Neutrophil (primary cell): ENCODE results near the gene HERC4.
A peak's percentile ranks its signal among the peaks of the same experiment; 100 is the strongest.
"Not testable (repeated sequence)": the region's sequence is repeated elsewhere in the genome, so short reads cannot be mapped to it uniquely, and the experiment has no call there.

Source experiments
- H3K27ac ChIP-seq: fragments of 200-600 bp; sonication (generic); 2 replicates; pipeline ENCODE4 v1.5.1; 2016; ENCODE audit warnings: mild to moderate bottlenecking, moderate library complexity
- H3K27me3 ChIP-seq: fragments of 200-600 bp; sonication (generic); 2 replicates; pipeline ENCODE4 v1.6.0; 2016; ENCODE audit warnings: mild to moderate bottlenecking
- H3K36me3 ChIP-seq: fragments of 200-600 bp; sonication (generic); 2 replicates; pipeline ENCODE4 v1.5.1; 2017
- H3K4me1 ChIP-seq, 2 experiments: fragments of 200-600 bp in 1 of 2; sonication (generic) in 1 of 2; 1 replicate in 1 of 2; 2 replicates in 1 of 2; pipeline versions ENCODE4 v1.5.1 to v1.6.1; 2013 to 2016; ENCODE audit warnings: low read depth in 1 of 2, low read length in 1 of 2, mild to moderate bottlenecking in 1 of 2, moderate library complexity in 1 of 2; ENCODE audit not compliant: control insufficient read depth in 1 of 2, insufficient read depth in 1 of 2
- H3K4me3 ChIP-seq, 2 experiments: fragments of 200-600 bp in 1 of 2; sonication (generic) in 1 of 2; 1 replicate in 1 of 2; 2 replicates in 1 of 2; pipeline ENCODE4 v1.5.1; 2013 to 2016; ENCODE audit warnings: low read depth in 1 of 2, low read length in 1 of 2, mild to moderate bottlenecking in 1 of 2, moderate library complexity in 1 of 2
- H3K9me3 ChIP-seq: fragments of 200-600 bp; sonication (generic); 2 replicates; pipeline ENCODE4 v1.5.1; 2016
- CTCF ChIP-seq: fragments of 200-600 bp; sonication (generic); IDR thresholded peaks from 2 replicates; pipeline ENCODE4 v1.5.1; 2016; ENCODE audit warnings: antibody characterized with exemption

The HERC4 gene

GRCh38 chr10:67976292-67977245 is 98.5 kb downstream of the HERC4 start:
- Histone ChIP-seq H3K4me1 (no peaks in the 10 kb centered on the region), H3K36me3 (peaks cover 80% of the 10 kb centered on the region), H3K4me3 (no peak overlapping the region), H3K9me3 (peaks cover 3% of the 10 kb centered on the region), H3K27me3 (no peaks in the 10 kb centered on the region), H3K27ac (no peak overlapping the region)
- no peak for TF ChIP-seq CTCF

- H3K27ac ChIP-seq: no peak overlapping the region
- no peaks in the 10 kb centered on the region for H3K27me3 ChIP-seq
- no peak overlapping the region for H3K4me3 ChIP-seq
- no peak for TF ChIP-seq CTCF
- H3K4me1 ChIP-seq: no peaks in the 10 kb centered on the region
- peaks cover 4% of the 10 kb centered on the region for H3K9me3 ChIP-seq
- H3K36me3 ChIP-seq: peaks cover 79% of the 10 kb centered on the region
Measured at GRCh38 chr10:67975871-67976270, 99.2 kb downstream of the HERC4 start.

- Histone ChIP-seq H3K4me1 (no peaks in the 10 kb centered on the region), H3K36me3 (peaks cover 41% of the 10 kb centered on the region), H3K27ac (no peak overlapping the region), H3K27me3 (no peaks in the 10 kb centered on the region), H3K4me3 (no peak overlapping the region), H3K9me3 (peaks cover 4% of the 10 kb centered on the region)
- TF ChIP-seq CTCF: no peak
Measured at GRCh38 chr10:67971311-67971710, 103.8 kb downstream of the HERC4 start.

GRCh38 chr10:67969875-67970274 is 105.2 kb downstream of the HERC4 start:
- Histone ChIP-seq H3K27ac (peak overlapping the region; percentile 36), H3K27me3 (no peaks in the 10 kb centered on the region), H3K36me3 (peaks cover 41% of the 10 kb centered on the region), H3K4me3 (no peak overlapping the region), H3K9me3 (peaks cover 4% of the 10 kb centered on the region), H3K4me1 (no peaks in the 10 kb centered on the region)
- no peak for TF ChIP-seq CTCF

DNA sequence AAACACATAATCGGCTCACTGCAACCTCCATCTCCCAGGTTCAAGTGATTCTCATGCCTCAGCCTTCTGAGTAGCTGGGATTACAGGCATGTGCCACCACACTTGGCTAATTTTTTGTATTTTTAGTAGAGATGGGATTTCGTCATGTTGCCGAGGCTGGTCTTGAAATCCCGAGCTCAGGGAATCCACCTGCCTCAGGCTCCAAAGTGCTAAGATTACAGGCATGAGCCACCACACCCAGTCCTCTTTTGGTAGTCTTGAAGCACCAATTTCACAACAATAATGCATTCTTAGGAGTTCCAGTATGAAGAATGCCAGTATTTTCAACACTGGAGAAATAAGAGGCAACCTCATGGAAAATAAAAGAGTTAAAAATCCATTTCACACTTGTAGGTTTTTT is 109.0 kb downstream of the HERC4 start:
- H3K27ac ChIP-seq, H3K4me3 ChIP-seq, H3K4me1 ChIP-seq, H3K27me3 ChIP-seq, H3K9me3 ChIP-seq: not testable (repeated sequence)
- peaks cover 39% of the 10 kb centered on the region for H3K36me3 ChIP-seq

- Histone ChIP-seq H3K9me3 (no peaks in the 10 kb centered on the region), H3K4me3 (no peak overlapping the region), H3K4me1 (no peaks in the 10 kb centered on the region), H3K27me3 (no peaks in the 10 kb centered on the region), H3K27ac (no peak overlapping the region), H3K36me3 (peaks cover 42% of the 10 kb centered on the region)
- TF ChIP-seq CTCF: no peak
Measured at GRCh38 chr10:67965456-67965855, 109.6 kb downstream of the HERC4 start.
